HG02623 (cell line): Measurements from ENCODE around the gene SAFB.
"Not testable (repeated sequence)": the region's sequence is repeated elsewhere in the genome, so short reads cannot be mapped to it uniquely, and the experiment has no call there.

Experiments used
- ATAC-seq: cut with Tn5 transposase; IDR thresholded peaks from one replicate; pipeline ENCODE4 v1.9.1; 2021; ENCODE audit warnings: moderate library complexity; ENCODE audit not compliant: unreplicated experiment

Gene SAFB

DNA sequence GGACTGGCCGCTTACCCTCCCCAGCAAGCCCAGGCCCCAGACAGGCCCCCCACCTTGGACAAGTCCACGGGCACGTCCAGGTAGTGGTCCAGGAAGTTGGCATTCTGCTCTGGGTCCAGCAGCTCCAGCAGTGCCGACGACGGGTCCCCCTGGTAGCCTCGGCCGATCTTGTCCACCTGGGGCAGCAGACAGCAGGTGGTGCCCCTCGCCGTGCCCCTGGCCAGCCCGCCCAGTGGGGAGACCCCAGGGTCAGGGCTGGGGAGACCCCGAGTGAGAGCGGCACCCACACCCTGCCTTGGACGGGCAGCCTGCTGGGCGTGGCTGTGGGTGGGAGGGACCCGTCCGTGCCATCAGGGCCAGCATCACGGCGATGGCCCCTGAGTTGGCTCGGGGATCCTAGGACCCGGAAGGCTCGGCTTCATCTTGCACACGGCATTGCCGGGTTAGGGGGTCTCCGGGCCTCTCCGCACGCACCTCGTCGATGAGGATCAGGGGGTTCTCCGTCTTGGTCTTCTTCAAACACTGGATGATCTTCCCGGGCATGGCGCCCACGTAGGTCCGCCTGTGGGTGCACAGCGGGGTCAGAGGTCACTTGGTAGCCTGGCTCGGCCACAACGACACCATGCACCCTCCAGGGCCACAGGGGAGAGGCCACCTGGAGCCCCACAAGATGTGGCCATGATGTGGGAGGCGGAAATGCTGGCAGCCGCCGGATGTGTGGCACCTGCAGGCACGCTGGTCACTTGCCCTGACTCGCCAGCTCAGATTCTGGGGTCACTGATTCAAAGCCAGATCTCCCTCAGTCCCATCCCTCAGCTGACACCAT is 73.5 kb downstream of the SAFB start:
- no peak for ATAC-seq

DNA sequence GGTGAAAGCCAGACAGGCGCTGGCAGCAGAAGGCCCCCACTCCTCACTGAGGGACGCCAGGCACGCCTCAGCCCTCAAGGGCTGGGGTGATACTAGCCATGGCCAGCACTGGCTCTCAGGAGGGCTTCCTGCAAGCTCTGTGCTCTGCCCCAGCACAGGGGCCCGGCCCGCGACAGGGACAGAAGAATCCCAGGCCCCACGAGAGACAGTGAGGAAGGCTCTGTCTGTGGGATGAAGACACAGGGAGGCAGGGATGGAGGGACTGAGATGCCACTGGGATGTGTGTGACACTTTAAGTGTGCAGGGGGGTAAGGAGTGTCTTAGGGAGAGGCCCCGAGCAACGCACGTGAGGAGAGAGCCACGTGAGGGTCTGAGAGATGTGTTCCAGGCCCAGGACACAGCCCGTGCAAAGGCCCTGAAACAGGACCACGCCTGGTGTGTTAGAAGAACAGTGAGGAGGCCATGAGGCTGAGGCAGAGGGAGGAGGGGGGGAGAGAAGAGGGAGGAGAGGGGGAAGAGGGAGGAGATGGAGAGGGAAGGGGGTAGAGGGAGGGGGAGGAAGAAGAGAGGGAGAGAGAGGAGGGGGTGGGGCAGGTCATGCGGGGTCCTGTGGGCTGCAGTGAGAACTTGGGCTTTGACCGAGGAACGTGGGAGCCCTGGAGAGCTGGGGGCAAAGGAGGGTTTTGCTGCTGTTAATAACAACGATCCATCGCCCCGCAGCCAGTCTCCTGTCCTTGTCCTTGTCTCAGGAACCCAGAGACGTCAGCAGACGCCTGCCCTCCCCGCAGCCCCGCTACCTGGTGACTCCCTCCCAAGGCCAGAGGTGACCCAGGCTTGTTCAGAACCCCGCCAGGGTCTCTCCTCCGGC is 74.4 kb downstream of the SAFB start:
- no peak for ATAC-seq

DNA sequence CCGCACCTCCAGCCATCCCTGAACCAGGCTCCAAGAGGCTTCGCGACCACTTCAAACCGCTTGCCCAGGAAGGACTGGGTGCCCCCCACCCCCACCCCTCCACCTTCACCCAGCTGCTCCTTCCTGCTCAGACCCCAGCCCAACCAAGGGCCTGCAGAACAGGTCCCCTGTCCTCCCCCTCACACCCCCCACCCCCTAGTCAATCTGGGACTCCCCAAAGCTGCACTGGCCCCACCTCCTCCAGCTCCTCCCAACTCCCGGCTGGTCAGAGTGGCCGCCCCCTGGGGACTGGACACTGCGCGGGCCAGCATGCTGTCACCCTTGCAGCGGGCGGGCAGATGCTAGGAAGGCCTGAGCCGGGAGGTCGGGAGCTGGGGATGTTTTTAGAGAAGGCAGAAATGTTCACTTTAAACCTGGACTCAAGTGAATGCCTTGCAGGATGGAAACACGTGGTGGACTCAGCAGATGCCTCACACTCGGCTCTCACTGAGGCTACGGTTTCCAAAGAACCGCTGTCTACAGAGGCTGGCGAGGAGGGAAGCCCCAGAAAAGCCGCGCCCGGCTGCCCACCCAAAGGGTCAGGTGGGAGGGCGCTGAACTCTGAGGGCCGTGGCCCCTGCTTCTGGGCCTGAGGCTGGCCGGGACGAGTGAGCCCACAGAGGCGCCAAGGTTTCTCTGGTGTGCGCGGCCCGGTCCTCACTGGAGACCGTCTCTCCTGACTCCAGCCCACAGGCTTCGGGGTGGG is 75.2 kb downstream of the SAFB start:
- no peak for ATAC-seq

DNA sequence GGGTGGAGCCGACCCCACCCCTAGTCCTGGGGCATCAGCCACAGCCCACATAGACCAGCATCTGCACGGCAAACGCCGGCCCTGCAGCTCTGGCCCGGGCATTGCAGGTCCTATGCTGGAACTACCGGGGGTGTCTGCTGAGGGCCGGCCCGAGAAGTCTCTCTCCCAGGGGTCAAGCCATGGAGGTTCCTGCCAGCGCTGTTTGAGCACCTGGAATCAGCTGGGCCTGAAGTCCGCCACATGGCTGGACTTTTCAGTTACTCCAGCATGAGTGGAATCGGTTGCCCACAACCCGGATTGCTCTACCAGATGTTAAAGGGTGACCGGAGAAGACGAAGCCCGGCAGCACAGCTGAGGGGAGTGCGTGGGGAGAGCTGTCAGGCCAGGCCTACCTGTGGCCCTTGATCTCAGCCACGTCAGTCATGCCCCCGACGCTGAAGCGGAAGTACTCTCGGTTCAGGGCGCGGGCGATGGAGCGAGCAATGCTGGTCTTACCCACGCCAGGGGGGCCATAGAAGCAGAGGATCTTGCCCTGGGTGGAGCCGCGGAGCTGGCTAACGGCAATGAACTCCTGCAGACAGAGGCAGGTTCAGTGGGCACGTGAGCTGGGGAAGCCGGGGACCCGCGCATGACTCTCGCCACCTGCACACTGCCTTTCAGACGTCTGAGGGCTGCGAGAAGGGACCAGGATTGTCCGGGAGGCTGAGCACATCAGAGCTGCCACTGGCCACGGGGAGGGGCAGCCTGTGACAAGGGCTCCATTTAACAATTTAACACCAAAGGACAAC is 75.9 kb downstream of the SAFB start:
- no peak for ATAC-seq

DNA sequence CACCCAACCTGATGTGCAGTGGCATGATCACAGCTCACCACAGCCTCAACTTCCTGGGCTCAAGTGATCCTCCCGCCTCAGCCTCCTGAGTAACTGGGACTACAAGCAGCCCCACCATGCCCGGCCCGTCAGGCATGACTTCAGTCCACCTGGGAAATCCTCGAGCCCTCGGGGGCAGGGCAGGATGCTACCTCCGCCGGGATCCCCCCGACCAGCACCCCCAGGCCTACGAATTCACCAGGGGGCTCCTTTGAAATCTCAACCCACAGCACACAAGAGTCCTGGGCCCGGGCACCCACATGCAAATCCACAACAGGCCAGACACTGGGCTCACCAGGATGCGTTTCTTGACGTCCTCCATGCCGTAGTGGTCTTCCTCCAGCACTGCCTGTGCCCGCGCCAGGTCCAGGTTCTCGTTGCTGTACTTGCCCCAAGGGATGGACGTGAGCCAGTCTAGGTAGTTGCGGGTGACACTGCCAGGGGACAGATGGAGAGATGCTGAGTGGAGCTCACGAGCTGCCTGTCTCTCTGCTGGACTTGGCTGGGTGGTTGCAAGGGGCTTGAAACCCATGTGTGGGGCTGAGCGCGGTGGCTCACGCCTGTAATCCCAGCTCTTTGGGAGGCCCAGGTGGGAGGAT is 77.7 kb downstream of the SAFB start:
- ATAC-seq: no peak

DNA sequence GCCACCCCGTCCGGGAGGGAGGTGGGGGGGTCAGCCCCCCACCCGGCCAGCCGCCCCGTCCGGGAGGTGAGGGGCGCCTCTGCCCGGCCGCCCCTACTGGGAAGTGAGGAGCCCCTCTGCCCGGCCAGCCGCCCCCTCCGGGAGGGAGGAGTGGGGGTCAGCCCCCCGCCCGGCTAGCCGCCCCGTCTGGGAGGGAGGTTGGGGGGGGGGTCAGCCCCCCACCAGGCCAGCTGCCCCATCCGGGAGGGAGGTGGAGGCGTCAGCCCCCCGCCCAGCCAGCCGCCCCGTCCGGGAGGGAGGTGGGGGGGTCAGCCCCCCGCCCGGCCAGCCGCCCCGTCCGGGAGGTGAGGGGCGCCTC is 79.1 kb downstream of the SAFB start:
- ATAC-seq: not testable (repeated sequence)

DNA sequence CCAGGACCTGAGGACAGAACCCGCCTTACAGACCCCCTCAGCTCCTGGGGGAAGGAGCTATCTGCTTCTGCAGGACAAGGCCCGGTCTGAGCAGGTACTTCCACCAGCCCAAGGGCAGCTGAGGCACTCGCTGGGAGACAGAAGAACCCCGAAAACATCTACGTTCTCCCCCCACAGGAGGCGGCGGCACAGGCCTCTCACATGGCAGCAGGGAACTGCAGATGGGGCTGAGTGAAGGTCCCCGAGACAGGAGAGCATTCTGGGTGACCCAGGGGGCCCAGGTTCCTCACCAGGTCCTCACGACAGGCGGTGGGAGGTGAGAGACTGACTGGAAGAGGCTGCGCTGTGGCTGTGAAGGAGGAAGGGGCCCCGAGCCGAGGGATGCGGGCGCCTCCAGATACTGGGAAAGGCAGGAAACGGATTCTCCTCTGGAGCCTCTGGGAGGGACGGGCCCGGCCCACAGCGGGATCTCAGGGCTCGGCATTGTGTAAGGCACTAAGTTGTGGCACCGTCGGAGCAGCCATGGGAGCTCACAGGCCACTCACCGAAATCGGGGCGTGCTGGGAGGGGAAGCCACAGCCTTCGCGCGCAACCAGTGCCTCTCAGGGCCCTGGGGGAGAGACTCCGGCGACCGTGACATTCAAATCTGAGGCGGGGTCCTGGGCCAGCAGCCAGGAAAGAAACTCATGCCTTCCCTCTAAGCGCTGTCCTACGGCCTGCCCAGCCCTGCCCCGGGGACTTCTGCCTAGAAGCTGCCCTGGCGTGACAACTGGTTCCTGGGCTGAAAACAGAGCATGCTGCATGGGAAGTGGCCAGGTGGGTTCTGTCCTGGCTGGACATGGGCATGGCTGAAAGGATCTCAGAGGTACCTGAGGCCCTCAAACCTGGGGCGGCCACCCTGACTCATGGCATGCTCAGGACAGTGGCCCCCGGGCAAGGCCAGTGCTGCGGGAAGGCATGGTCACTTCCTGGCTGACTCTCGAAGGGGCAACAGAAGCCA is 81.2 kb downstream of the SAFB start:
- no peak for ATAC-seq

DNA sequence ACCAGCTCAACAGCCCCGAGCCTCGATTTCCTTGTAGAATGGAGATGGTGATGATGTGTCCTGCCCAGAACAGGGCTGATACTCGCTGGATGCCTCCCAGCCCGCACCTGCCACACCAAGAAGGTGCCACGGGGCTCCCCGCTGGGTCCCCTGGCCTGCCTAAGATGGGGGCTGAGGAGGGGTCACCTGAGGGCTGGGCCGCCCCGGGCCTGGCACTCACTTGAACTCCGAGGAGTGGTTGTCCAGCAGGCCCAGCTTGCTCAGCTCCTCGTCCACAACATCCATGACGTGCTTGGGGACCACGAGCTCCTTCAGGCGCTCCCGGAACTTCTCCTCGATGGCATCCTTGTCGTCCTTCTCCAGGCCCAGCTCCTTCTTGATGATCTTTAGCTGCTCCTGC is 82.7 kb downstream of the SAFB start:
- ATAC-seq: no peak

DNA sequence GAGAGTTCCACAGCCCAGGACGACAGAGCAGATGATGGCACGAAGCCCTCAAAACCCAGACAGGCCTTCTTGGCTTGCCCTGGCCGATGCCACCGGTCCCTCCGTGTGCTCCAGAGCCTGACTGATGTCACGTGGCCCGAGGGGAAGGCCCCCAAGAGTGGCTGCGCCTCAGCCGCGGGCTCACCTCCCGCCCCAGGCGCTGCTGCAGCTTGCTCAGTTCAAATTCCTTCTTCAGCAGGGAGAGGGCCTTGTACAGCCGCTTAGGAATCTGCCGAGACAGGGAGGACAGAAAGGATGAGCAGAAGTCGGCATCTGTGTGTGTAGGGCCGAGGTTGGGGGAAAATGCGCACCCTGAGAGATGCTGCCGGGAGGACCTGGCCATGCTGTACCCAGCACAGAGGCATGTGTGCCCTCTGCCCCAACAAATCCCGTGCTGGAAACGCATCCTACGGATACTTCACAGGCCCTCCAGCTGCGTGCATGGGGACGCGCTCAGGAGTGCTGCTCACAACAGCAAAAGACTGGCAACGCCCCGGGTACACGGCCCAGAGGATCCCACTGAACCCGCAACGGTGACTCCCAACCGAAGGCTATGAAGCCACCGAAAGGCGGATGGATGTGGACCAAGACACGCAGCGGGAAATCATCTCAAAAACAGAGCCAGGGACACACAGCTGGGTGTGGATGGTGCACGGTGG is 84.1 kb downstream of the SAFB start:
- no peak for ATAC-seq

DNA sequence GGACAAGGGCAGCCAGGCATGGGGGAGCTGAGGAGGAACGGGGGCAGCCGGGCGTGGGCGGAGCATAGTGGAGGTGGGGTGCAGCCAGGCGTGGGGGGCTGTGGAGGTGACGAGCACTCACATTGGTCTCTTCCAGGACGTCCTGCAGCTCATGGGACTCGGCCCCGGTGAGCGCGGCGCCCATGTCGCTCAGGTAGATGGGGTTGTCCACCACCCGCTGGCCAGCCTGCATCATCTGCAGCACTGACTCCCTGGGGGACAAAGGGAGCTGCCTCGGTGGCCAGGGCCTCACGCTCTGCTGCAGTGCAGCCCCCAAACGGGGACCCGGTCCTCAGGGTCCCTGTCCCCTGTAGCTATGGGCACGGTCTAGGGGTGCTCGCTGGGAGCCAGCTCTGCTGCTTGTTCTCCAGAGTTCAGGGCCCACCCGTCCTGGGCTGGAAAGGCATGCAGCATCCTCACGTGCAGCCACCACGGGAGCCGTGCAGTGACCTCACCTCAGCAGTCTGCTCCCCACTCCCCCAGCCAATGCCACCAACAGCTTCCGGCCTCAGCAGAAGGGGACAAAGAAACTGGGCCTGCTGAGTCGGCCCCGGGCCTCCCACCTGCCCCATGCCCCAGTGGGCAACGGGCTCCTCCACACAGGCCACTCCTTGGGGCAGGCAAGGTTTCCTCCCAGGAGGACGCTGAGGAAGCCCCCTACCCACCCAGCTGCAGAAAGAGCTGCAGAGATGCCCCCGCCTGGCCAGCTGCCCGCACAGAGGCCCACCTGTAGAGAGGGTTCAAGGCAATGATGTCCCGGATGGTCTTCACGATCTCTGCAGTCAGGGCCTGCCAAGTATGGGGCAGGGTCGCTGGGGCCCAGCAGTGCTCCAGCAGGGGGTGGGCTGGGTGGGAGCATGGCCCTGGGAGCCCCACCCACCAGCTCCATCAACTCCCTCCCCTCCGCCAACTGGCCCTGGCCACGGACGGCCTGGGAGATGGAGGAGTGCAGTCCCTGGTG is 85.0 kb downstream of the SAFB start:
- no peak for ATAC-seq

DNA sequence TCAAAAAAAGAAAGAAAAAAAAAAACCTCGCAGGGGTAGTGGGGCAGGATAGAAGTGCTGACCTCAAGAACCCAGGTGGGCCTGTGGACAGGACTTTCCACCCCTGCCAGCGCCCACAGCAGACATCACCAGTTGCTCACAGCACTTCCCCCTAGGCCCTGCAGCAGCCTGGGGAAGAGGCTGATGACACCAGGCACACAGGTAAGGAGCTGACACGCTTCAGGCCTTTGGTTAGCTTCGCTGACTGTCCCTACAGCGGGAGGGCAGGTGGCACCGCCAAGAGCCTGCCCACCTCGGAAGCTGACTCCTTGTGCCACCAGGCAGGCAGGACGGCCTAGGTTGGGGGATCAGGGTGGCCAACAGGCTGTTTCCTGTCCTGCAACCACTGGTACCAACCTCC is 88.1 kb downstream of the SAFB start:
- no peak for ATAC-seq

DNA sequence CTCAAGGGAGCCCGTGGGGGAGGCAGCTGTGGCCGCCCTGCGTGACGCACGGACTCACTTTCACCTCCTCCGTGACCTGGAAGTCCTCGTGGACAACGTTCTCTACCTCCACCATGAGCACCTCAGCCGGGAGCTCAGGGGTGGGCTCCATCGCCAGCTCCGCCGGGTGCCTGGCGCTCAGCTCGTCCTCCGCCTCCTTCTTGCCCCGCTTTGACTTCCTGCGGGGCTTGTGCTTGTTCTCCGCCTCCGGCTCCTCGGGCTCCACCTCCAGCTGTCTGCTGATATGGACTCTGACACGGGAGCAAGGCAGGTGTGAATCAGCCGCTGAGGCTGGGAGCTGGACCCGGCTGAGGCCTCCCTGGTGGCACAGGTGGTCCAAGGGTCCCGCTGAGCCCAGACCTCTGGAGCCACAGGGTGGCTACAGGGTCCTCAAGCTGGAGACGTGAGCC is 88.9 kb downstream of the SAFB start:
- no peak for ATAC-seq

DNA sequence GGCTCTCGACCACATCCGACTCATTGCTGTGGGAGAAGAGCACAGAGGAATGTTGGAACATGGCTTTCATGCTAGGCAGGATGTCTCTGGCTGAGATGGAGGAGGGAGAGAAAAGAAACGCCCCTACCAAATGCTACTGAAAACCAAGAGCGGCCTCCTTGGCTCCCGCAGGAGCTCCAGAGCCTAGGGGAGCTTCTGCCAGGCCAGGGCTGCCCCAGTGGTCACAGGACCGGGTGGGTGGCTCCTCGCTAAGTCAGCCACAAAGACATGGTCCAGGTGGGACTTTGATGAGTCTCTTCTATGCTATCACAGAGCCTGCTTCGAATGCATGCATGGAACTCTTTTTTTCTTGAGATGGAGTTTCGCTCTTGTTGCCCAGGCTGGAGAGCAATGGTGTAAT is 90.3 kb downstream of the SAFB start:
- ATAC-seq: no peak

DNA sequence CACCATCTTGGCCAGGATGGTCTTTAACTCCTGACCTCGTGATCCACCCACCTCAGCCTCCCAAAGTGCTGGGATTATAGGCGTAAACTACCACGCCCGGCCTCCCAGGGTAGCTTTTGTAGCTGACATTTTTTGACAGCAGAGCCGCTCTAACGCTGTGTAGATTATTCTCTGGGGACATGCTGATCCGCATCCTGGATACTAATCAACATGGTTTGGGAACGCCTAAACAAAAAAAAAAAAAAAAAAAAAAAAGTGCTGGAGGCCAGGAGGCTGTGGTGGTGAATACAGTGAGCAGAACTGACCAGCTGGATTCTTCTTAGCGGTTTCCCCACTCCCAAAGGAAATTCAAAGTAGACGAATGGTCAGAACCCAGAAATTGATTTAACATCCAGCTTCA is 91.9 kb downstream of the SAFB start:
- no peak for ATAC-seq

DNA sequence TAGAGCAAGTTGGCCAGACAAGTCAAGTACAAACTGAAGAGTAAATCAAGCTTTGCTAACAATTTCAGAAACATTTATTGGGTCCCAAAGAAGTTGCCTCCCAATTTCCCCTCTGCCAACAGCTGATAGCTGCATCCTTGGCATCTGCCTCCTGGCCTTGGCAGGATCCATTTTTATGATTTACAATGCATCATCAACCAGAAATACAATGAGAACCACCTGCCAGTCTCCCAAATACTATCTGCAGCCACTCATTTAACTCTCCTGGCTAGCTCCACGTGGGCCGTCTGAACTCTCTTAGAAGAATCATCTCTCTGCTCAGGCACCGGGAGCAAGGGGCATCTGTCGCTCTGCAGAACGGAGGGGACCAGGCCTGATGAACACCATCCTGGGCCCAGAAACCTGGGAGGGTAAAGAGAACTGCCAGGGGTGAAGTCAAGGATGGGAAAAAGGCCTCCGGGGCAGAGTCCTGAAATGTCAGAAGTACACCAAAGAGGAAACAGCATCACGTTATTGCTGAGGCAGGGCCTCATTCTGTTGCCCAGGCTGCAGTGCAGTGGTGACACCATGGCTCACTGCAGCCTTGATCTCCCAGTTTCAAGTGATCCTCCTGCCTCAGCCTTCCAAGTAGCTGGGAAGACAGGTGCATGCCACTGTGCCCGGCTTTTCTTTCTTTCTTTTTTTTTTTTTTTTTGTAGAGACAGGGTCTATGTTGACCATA is 94.5 kb downstream of the SAFB start:
- ATAC-seq: no peak
